ENCODE data around the gene RPS18. TPM values are rescaled to one million over a fixed set of nuclear protein-coding genes. Genes with fewer than 3 reads are reported as not detected.

Gene RPS18
- total RNA-seq, 1 experiment from 2014 or later = 3,216 TPM

DNA sequence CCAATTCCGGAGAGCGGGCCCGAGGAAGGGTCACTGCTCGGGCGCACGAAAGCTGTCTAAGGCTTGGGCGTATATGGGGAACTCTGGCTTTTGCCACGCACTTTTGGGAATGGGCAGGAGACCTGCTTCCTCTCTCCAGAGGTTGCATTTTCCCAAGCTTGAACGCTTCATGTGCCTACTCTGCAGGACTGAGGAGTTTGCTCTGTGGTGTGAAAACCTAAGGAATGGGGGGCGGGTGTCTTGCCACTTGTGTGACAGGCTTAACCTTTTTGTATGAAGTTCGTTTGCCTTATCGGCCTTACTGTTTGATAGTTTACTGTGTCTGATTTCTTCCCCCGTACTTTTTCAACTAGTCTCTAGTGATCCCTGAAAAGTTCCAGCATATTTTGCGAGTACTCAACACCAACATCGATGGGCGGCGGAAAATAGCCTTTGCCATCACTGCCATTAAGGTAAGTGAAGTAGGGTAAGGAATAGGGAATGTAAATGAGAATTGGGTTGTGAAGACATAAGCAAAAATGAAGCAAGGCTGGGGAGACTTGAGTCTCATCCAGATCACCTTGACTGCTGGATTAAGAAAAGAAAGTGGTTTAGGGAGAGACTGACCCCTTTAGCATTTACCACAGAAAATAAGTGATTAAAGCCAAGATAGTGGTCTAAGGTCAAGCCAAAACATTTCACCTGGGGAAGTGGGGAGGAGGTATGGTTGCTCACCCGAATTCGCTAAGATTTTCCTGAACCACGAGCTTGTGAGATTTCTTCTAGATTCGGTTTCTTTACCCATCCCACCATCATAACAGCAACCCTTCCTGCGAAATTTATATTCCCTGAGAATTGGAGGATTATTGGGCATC, 627 bp downstream of the RPS18 start:
- peak overlapping the region; percentile 89 to 94 for H3K4me3 Mint-ChIP-seq

More for the DNA sequence above, 627 bp downstream of the RPS18 start:
- Mint-ChIP-seq H3K9me3 (no peaks in the 10 kb centered on the region; a peak in 1 of 5 replicates), H3K27ac (peak overlapping the region; percentile 93 to 100 (median 100)), H3K36me3 (ENCODE audit: insufficient read depth in 1 of 3, low read depth in 3 of 3) (peaks cover 42 to 70% (median 69%) of the 10 kb centered on the region in 3 experiments), H3K4me1 (peaks cover 32 to 47% of the 10 kb centered on the region in 2 experiments), H3K27me3 (ENCODE audit: low read depth) (no peaks in the 10 kb centered on the region; the same call in 1 of the 2 replicates)
- Histone ChIP-seq H3K27ac (ENCODE audit: insufficient read length, low read depth, low read length) (peak overlapping the region; percentile 59), H3K9ac (ENCODE audit: extremely low read depth, insufficient read length, low read length) (peak overlapping the region; percentile 99), H2BK20ac (ENCODE audit: low read depth, low read length, poor library complexity, severe bottlenecking) (no peak overlapping the region), H3K79me2 (ENCODE audit: insufficient read depth, low read length) (peaks cover 23% of the 10 kb centered on the region; the same call in 1 of the 2 replicates), H2BK120ac (ENCODE audit: low read depth, low read length, poor library complexity, severe bottlenecking) (peak overlapping the region; percentile 0), H3K56ac (ENCODE audit: insufficient read length, low read depth, low read length) (no peak overlapping the region), H3K23ac (ENCODE audit: insufficient read length, low read depth, low read length) (no peak overlapping the region), H2BK5ac (ENCODE audit: insufficient read length, low read length) (no peak overlapping the region), H4K91ac (ENCODE audit: insufficient read length, low read depth, low read length) (no peak overlapping the region), H3K4ac (ENCODE audit: low read depth, low read length) (no peak overlapping the region; the same call in 1 of the 2 replicates), H2BK12ac (ENCODE audit: insufficient read length, low read depth, low read length) (peak overlapping the region; percentile 66), H3K27me3 (ENCODE audit: insufficient read depth, low read length) (no peaks in the 10 kb centered on the region), H3K23me2 (ENCODE audit: insufficient read length, low read depth, low read length, poor library complexity, severe bottlenecking) (peaks cover 6% of the 10 kb centered on the region), H3K14ac (ENCODE audit: insufficient read depth, low read length) (peak overlapping the region; percentile 79; the same call in 1 of the 2 replicates), H3K9me3 (ENCODE audit: control insufficient read depth, low read depth, low read length) (no peaks in the 10 kb centered on the region), H3K4me1 (ENCODE audit: insufficient read depth, low read length) (no peaks in the 10 kb centered on the region; the same call in 1 of the 2 replicates), H2BK15ac (ENCODE audit: low read depth, low read length) (no peak overlapping the region), H2AFZ (ENCODE audit: low read length) (no peak overlapping the region), H3T11ph (ENCODE audit: low read length) (no peak overlapping the region), H3K4me2 (ENCODE audit: insufficient read depth, insufficient read length, low read length) (peak overlapping the region; percentile 86), H3K18ac (ENCODE audit: insufficient read length, low read depth, low read length) (peak overlapping the region; percentile 72), H2AK5ac (ENCODE audit: insufficient read length, low read length) (no peak overlapping the region), H4K5ac (ENCODE audit: insufficient read length, low read depth, low read length) (peak overlapping the region; percentile 23), H4K20me1 (ENCODE audit: control insufficient read depth, insufficient read depth, insufficient read length) (no peaks in the 10 kb centered on the region), H3K79me1 (ENCODE audit: insufficient read depth, low read depth, low read length, poor library complexity, severe bottlenecking) (no peaks in the 10 kb centered on the region), H4K8ac (replicated peaks; ENCODE audit: insufficient read length, low read depth, low read length) (no peak overlapping the region)
- no peak for DNase-seq
- no CpG with 5 or more reads among the region's 22 CpGs for WGBS (ENCODE audit: extremely low coverage, insufficient read length, low lambda C conversion rate)
- TF ChIP-seq, protein P1, sequence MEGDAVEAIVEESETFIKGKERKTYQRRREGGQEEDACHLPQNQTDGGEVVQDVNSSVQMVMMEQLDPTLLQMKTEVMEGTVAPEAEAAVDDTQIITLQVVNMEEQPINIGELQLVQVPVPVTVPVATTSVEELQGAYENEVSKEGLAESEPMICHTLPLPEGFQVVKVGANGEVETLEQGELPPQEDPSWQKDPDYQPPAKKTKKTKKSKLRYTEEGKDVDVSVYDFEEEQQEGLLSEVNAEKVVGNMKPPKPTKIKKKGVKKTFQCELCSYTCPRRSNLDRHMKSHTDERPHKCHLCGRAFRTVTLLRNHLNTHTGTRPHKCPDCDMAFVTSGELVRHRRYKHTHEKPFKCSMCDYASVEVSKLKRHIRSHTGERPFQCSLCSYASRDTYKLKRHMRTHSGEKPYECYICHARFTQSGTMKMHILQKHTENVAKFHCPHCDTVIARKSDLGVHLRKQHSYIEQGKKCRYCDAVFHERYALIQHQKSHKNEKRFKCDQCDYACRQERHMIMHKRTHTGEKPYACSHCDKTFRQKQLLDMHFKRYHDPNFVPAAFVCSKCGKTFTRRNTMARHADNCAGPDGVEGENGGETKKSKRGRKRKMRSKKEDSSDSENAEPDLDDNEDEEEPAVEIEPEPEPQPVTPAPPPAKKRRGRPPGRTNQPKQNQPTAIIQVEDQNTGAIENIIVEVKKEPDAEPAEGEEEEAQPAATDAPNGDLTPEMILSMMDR (conservative IDR thresholded peaks at IDR 0.05) = no peak

Data from H9 (cell line).